Muscle of leg (tissue), 16 donors: ENCODE measurements around the gene PAK4. TPM values are rescaled to one million over a fixed set of nuclear protein-coding genes. Genes with fewer than 3 reads are reported as not detected.

Experiments
- DNase-seq: peaks from one replicate; pipeline ENCODE4 v3.0.0; 2013
- H3K27ac ChIP-seq: one replicate; pipeline ENCODE4 v1.5.1; 2013; ENCODE audit warnings: mild to moderate bottlenecking, low read length, control low read depth
- H3K27me3 ChIP-seq: one replicate; pipeline ENCODE4 v1.6.1; 2013; ENCODE audit warnings: low read length; ENCODE audit not compliant: control insufficient read depth, insufficient read depth
- H3K36me3 ChIP-seq: one replicate; pipeline ENCODE4 v1.6.1; 2013; ENCODE audit warnings: low read length; ENCODE audit not compliant: control insufficient read depth, insufficient read depth
- H3K4me1 ChIP-seq: one replicate; pipeline ENCODE4 v1.6.1; 2013; ENCODE audit warnings: low read length; ENCODE audit not compliant: control insufficient read depth, insufficient read depth
- H3K4me3 ChIP-seq: one replicate; pipeline ENCODE4 v1.5.1; 2013; ENCODE audit warnings: low read length, control low read depth
- H3K9me3 ChIP-seq: replicated peaks from 2 replicates; pipeline ENCODE4 v1.6.1; 2013; ENCODE audit warnings: low read depth, low read length; ENCODE audit not compliant: control insufficient read depth
- WGBS: methylation state at CpG from one replicate; pipeline ENCODE4 v1.1.5; 2013; ENCODE audit warnings: missing lambda C conversion rate; ENCODE audit not compliant: insufficient coverage; 5-methylcytosine and 5-hydroxymethylcytosine counted together
- long read RNA-seq, 11 donors: transcript quantifications; one replicate each; lab custom pipeline, GENCODE V29; 2026
- polyA plus RNA-seq, 8 donors: library from polyadenylated mRNA; unstranded; fragments of 120-200 nt; gene quantifications; one replicate each; pipeline versions ENCODE4 v1.2.1 to v1.2.3, GENCODE V29; 2013; ENCODE audit warnings: inconsistent platforms in 1 of 8, low replicate concordance in 1 of 8; ENCODE audit not compliant: insufficient read length in 8 of 8, insufficient read depth in 1 of 8
- total RNA-seq: library from RNA; stranded (reverse); fragments of 120-200 nt; gene quantifications from one replicate; pipeline ENCODE4 v1.2.4, GENCODE V29; 2013

Gene PAK4
- total RNA-seq (3.5 TPM), polyA plus RNA-seq (10 to 100 TPM; 15.8 to 29.2 (median 21.9) TPM)
- long read RNA-seq, donor 1, result 0 reads
- long read RNA-seq, donor 2, result 0 reads
- long read RNA-seq, donor 3, result 0 reads
- long read RNA-seq, donor 4, partial matches to known transcripts, result 5 of 5 reads
- long read RNA-seq, donor 4, other reads (novel, unspliced or antisense), result 0 of 5 reads
- long read RNA-seq, donor 5, full-length matches to known transcripts, result 4 of 4 reads
- long read RNA-seq, donor 5, partial matches to known transcripts, result 0 of 4 reads
- long read RNA-seq, donor 5, other reads (novel, unspliced or antisense), result 0 of 4 reads
- long read RNA-seq, donor 6, full-length matches to known transcripts, result 1 of 1 reads
- long read RNA-seq, donor 6, partial matches to known transcripts, result 0 of 1 reads
- long read RNA-seq, donor 6, other reads (novel, unspliced or antisense), result 0 of 1 reads
- long read RNA-seq, donor 7, partial matches to known transcripts, result 6 of 8 reads
- long read RNA-seq, donor 7, other reads (novel, unspliced or antisense), result 0 of 8 reads
- long read RNA-seq, donor 8, partial matches to known transcripts, result 0 of 1 reads
- long read RNA-seq, donor 8, other reads (novel, unspliced or antisense), result 0 of 1 reads
- long read RNA-seq, donor 9, result 0 reads
- long read RNA-seq, donor 10, partial matches to known transcripts, result 5 of 7 reads
- long read RNA-seq, donor 10, other reads (novel, unspliced or antisense), result 0 of 7 reads
- long read RNA-seq, donor 11, partial matches to known transcripts, result 0 of 1 reads
- long read RNA-seq, donor 11, other reads (novel, unspliced or antisense), result 0 of 1 reads

GRCh38 chr19:39125554-39126311 is at the start of gene PAK4:
Gene PAK4, plus strand, starts transcription at chr19:39125786. Its CDS starts 43,768 bp downstream, at chr19:39169554.
- under 1% methylated on average over 63 of the region's 64 CpGs for WGBS
- H3K27me3 ChIP-seq, result no peaks in the 10 kb centered on the region

DNA sequence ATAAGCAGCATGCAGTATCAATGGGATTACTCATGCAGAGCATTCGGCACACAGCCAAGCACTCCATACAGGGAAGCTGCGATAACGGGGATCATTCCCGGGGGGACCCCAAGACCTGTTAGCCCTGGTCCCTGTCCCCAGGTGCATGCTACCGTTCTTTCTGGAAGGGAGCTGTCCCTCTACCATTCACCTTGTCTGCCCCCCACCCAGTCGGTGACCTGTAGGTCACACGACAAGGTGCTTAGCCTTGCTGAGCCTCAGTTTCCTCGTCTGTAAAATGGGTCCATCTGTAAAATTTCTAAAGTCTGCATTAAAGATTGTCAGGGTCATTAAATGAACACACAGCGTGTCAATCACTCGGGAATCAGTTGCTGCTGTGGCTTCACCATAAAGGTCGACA is 48.3 kb upstream of the PAK4 start:
- no peak for DNase-seq
- peaks cover 7% of the 10 kb centered on the region for H3K27me3 ChIP-seq
- H3K27ac ChIP-seq, result no peak overlapping the region
- 87% methylated on average over 11 of the region's 11 CpGs for WGBS
- H3K36me3 ChIP-seq, result no peaks in the 10 kb centered on the region
- no peaks in the 10 kb centered on the region for H3K4me1 ChIP-seq
- H3K9me3 ChIP-seq, result no peaks in the 10 kb centered on the region
- H3K4me3 ChIP-seq, result no peak overlapping the region

More at GRCh38 chr19:39125554-39126311, at the start of gene PAK4:
- peak within 1 kb of the TSS; percentile 83 for H3K4me3 ChIP-seq
- no peaks in the 10 kb centered on the region for H3K9me3 ChIP-seq
- H3K4me1 ChIP-seq, result peaks cover 41% of the 10 kb centered on the region
- DNase-seq, result peak; percentile 99
- H3K36me3 ChIP-seq, result no peaks in the 10 kb centered on the region
- peak within 1 kb of the TSS; percentile 77 for H3K27ac ChIP-seq

GRCh38 chr19:39078436-39079200 is 47.0 kb upstream of the PAK4 start:
- DNase-seq, result no peak
- Histone ChIP-seq H3K27ac (no peak overlapping the region), H3K4me3 (no peak overlapping the region), H3K9me3 (no peaks in the 10 kb centered on the region), H3K4me1 (no peaks in the 10 kb centered on the region), H3K27me3 (peaks cover 20% of the 10 kb centered on the region), H3K36me3 (no peaks in the 10 kb centered on the region)
- WGBS, result 83% methylated on average over 1 of the region's 7 CpGs

GRCh38 chr19:39080431-39080830 is 45.2 kb upstream of the PAK4 start:
- whole genome bisulfite sequencing, result no CpG with 5 or more reads among the region's 3 CpGs
- H3K9me3 ChIP-seq, result no peaks in the 10 kb centered on the region
- no peak for DNase-seq
- peaks cover 38% of the 10 kb centered on the region for H3K27me3 ChIP-seq
- no peaks in the 10 kb centered on the region for H3K4me1 ChIP-seq
- H3K27ac ChIP-seq, result no peak overlapping the region
- H3K4me3 ChIP-seq, result no peak overlapping the region
- H3K36me3 ChIP-seq, result no peaks in the 10 kb centered on the region

DNA sequence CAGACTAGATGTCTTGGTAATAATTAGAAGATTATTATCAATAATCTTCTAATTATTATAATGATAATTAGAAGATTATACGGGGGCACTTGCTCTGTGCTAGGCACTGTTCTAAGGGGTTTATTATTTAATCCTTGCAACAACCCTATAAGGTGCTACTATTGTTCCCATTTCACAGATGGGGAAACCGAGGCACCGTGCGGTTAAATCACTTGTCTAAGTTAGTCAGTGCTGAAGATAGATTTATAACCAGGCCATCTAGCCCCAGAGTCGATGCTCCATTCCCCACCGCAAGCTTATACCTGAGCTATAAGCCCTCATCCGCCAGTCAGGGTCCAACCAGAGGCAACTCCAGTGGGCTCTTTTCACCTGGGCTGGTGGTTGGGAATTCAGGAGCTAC is 43.4 kb upstream of the PAK4 start:
- Histone ChIP-seq H3K27me3 (peaks cover 48% of the 10 kb centered on the region), H3K9me3 (no peaks in the 10 kb centered on the region)
- WGBS, result no CpG with 5 or more reads among the region's 7 CpGs

GRCh38 chr19:39082745-39083598 is 42.6 kb upstream of the PAK4 start:
- Histone ChIP-seq H3K27ac (no peak overlapping the region), H3K36me3 (no peaks in the 10 kb centered on the region), H3K9me3 (no peaks in the 10 kb centered on the region), H3K4me1 (no peaks in the 10 kb centered on the region), H3K27me3 (peaks cover 47% of the 10 kb centered on the region), H3K4me3 (no peak overlapping the region)
- DNase-seq, result peak; percentile 13
- WGBS, result 10% methylated on average over 8 of the region's 15 CpGs

More for the DNA sequence above, 43.4 kb upstream of the PAK4 start:
- Histone ChIP-seq H3K36me3 (no peaks in the 10 kb centered on the region), H3K4me3 (no peak overlapping the region), H3K4me1 (no peaks in the 10 kb centered on the region), H3K27ac (no peak overlapping the region)
- DNase-seq, result no peak

DNA sequence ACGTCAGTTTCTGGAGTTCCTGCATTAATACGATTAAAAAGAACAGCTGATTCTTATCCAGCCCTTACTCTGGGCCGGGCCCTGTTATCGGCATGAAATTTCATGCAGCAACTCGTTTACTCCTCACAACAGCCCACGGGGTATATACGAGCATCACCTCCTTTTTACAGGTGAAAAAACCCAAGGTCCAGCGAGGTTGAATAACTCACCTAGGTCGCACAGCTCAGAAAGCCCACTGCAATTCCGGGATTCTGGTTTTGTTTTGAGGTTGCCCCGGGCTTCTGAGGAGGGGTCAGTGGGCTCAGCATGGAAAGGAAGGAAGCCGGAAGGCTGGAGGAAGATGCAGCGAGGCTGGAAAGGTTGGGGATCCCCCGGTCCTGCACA is 42.0 kb upstream of the PAK4 start:
- DNase-seq, result no peak
- H3K27me3 ChIP-seq, result peaks cover 51% of the 10 kb centered on the region
- no peaks in the 10 kb centered on the region for H3K4me1 ChIP-seq
- 6% methylated on average over 10 of the region's 14 CpGs for WGBS
- H3K9me3 ChIP-seq, result no peaks in the 10 kb centered on the region
- no peaks in the 10 kb centered on the region for H3K36me3 ChIP-seq
- no peak overlapping the region for H3K4me3 ChIP-seq
- H3K27ac ChIP-seq, result peak overlapping the region; percentile 59

- Histone ChIP-seq H3K36me3 (no peaks in the 10 kb centered on the region), H3K9me3 (no peaks in the 10 kb centered on the region), H3K4me3 (no peak within 1 kb of the TSS), H3K4me1 (no peaks in the 10 kb centered on the region), H3K27ac (peak within 1 kb of the TSS; percentile 59), H3K27me3 (peaks cover 51% of the 10 kb centered on the region)
- no peak for DNase-seq
- under 1% methylated on average over 44 of the region's 54 CpGs for WGBS
These were observed 41.4 kb upstream of the PAK4 start, which contains the start of gene ACP7 for GRCh38 chr19:39083983-39084731. Gene ACP7, plus strand, starts transcription at chr19:39084368. Its CDS starts 902 bp downstream, at chr19:39085270.
